SU-DHL-6 (cell line): Measurements from ENCODE around the gene UQCC5.

ENCODE experiments used
- CTCF ChIP-seq: fragments of 200-600 bp; sonication (generic); IDR thresholded peaks from one replicate; pipeline ENCODE4 v1.5.1; 2017; ENCODE audit warnings: antibody characterized with exemption, mild to moderate bottlenecking, low read length, moderate library complexity; ENCODE audit not compliant: insufficient read depth, poor library complexity, severe bottlenecking
- EZH2phosphoT487 ChIP-seq: fragments of 200-600 bp; sonication (generic), shearing (Covaris generic); conservative IDR thresholded peaks from 2 replicates; pipeline ENCODE4 v1.6.1; 2018; ENCODE audit warnings: mild to moderate bottlenecking, antibody characterized with exemption, low read length, moderate library complexity, mixed read lengths

GRCh38 chr3:52533623-52534280, 2.7 kb upstream of the UQCC5 start, which contains the start of gene NT5DC2:
- TF ChIP-seq CTCF (no peak), EZH2phosphoT487 (no peak)
